NCI-H187 treated with DMSO at 0.1 percent for 48 hours (cell line): ENCODE data around the gene DNM3.

Experiments used
- DNase-seq: peaks from one replicate; lab custom pipeline; 2025; lab: John Stamatoyannopoulos, UW

The DNM3 gene

GRCh38 chr1:171919891-171920887, 78.9 kb downstream of the DNM3 start:
- DNase-seq = no peak

- DNase-seq = no peak
These were observed 81.7 kb downstream of the DNM3 start for GRCh38 chr1:171922999-171923398.

DNA sequence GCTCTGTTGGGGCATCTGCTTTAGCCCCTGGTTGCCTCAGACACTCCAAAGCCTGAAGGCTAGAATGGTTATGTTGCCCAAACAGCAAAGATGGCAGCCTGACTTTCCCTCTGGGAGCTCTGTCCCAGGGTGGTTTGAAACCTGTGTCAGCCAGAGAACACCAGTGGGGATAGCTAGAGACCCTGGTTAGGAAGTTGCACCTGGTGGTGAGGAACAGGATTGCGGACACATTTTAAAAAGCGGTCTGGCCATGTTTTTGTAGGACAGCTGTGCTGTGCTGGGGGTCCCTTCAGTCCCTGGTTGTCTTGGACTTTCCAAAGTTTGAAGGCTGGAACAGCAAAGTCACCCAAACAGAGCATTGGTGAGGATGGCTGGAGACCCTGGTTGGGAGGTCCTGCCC, 87.8 kb downstream of the DNM3 start:
- no peak for DNase-seq

DNA sequence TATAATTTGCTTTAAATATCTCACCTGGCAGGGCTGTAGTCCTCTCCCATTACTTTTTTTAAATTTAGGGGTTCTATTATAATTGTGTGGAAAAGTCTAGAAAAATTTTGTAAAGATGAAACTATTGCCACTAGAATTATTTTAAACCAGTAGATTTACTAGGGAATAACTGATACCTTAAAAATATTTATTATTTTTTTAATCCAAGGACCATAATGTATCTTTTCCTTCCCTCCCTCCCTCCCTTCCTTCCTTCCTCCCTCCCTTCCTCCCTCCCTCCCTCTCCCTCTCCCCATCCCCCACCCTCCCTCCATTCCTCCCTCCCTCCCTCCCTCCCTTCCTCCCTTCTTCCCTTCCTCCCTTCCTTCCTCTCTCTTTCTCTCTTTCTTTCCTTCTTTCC, 90.5 kb downstream of the DNM3 start:
- DNase-seq = no peak

- no peak for DNase-seq
These were observed 93.4 kb downstream of the DNM3 start for GRCh38 chr1:171934664-171935063.

DNA sequence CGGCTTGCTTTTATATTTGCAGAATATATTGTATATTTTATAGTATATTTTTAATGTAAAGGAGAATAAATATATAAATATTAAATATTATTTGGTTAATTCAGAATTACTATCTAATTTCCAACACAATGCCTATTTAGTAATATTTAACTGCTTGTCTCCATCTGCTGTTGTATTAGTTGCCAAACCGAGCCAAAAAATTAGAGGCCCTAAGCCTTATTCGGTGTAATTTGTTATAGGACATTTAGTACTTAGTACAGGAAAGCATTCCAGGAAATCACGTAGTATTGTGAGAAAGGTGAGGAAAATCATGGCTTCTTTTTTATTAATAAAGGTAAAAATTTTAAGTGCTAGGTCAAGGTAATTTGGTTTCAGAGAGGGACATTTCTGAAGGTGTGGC, 93.8 kb downstream of the DNM3 start:
- no peak for DNase-seq

DNA sequence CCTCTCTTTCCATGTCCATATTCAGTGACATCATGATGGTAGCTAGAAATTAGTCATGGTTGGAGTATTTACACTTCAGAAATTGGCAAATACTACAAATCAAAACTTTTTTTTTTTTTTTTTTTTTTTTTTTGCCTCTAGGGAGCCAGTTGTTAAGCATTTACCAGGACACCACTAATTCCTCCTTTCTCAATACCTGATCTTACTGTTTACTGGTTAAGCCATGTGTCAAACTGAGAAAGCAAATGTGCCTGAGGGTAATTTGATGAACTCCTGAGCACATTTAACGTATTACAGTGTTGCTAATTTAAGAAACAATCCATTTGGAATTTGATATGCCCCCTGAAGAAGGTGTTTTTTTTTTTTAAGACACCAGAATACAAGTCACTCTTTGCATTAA, 94.4 kb downstream of the DNM3 start:
- DNase-seq = no peak

DNA sequence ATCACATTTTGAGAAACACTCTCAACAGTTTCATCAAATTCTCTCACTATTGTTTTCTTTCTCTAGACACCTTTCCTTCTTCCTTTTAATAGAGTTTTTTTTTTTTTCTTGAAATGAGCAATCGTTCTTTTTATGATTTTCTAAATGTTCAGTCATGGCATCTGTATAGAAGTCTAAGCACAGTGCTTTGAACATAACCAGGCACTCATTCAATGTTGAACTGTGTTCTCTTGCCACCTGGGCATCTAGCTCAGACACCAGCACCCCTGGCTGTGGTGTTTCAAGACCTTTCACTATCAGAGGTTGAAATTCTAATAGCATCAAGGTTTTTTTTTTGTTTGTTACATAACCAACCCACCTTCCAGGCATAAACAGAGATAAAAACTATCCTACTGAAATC, 96.6 kb downstream of the DNM3 start:
- no peak for DNase-seq

DNA sequence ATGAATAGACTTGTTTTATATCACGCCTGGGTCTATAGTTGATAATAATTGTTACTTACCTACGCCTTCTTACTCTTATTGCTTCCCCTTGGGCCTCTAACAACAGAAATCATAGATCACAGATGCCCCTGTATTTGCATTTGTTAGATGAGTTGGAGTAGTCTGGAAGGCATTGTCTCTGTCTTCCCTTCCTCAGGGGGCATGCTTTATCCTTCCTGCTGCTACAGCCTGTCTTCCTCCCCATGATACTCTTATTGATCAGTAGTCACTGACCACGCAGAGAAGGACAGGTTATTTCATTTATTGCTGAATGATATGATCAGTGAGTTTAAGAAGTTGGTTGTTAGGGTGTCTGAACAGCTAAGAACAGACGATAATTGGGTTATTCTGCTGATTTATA, 98.4 kb downstream of the DNM3 start:
- no peak for DNase-seq

DNA sequence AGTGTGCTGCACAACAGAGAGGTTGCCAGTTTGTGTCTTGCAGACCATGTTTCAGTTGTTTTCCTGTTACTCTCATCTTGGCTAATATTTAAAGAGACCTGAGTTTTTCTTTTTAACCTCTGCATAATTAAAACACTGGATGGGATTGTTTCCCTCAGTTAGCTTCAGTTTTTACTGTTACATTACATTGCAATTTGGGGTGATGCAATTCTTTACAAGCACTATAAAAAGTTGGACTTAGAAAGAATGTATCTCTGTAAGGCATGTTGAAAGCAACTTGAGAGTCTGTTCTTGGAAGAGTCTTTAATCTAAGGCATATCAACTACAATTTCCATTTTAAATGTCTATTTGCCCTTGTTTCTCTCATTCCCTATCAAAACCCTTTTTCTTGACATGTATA, 99.1 kb downstream of the DNM3 start:
- no peak for DNase-seq

DNA sequence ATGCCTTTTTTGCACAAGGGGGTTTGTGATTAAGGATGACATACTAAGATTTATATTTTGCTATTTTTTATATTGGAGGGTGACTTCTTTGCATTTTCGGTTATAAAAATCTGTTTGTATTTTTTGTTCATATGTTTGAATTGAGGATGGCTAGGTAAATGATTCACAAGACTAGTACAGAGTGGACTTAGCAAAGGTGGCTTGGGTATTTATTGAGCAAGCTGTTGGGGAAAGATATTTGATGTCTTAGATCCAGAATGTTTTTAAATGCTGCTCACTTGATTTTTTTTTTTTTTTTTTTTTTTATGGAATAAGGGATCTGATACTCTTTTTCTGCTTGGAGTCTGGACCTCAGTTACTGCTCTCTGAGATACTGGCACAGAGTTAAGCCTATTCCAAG, 100.6 kb downstream of the DNM3 start:
- no peak for DNase-seq

- no peak for DNase-seq
These were observed 102.8 kb downstream of the DNM3 start for GRCh38 chr1:171943973-171944561.

DNA sequence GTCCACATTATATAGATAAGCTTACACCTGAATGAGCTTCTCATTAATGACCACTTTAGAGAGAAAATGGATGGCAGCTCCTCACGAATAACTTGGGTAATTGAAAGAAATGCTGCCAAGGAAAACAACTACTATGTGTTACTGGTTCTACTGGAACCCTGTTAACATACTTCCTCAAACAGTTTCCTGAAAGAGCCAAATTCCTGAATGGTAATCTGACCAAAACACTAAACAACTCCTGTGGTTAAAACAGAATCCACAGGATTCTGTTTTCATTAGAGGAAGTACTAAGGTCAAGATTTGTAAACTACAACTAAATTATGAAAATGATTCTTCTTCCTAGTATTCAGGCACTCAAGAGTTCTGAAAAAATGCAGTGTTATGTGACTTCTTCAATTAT, 107.2 kb downstream of the DNM3 start:
- no peak for DNase-seq

- no peak for DNase-seq
These were observed 108.0 kb downstream of the DNM3 start for GRCh38 chr1:171949316-171949715.

- no peak for DNase-seq
These were observed 112.5 kb downstream of the DNM3 start for GRCh38 chr1:171953835-171954234.

DNA sequence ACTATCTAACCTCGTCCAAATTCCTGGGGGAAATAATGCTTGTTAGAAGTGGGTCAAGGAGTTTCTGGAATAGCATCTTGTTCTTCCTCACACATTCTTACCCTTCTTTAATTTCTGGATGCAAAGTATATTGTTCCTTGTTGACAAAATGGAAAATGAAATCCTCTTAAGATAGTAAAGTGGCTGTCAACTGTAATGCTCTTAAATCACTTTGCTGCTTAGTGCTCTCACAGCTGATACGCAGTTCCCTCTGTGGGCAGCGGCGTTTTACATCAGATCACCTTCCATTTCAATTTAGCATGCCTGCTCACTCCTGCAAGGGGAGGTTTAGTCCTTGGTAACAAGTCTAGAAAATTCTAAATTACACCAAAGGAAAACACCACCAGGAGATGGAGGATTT, 113.1 kb downstream of the DNM3 start:
- peak; percentile 36 for DNase-seq

- DNase-seq = no peak
These were observed 120.6 kb downstream of the DNM3 start for GRCh38 chr1:171961861-171962260.

DNA sequence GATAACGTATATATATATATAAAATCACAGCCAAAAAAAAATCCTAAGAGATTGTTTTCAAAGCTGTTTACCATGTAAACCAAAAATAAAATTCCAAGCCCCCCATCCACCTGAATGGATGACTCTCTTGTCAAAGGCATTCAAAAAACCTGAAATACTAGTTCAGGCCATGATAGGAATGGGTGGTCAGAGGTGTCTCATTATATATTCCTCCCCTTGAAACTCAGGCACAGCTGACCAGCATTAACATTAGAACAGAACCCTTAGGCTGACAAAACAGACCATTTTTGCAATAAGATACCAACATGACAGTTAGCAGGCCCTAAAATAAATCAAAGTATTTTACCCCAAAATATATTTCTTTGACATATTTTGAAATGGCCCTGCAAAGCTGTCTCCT, 122.5 kb downstream of the DNM3 start:
- DNase-seq = no peak

GRCh38 chr1:171965777-171966176, 124.5 kb downstream of the DNM3 start:
- DNase-seq = no peak

GRCh38 chr1:171966426-171967220, 125.3 kb downstream of the DNM3 start:
- DNase-seq = no peak

DNA sequence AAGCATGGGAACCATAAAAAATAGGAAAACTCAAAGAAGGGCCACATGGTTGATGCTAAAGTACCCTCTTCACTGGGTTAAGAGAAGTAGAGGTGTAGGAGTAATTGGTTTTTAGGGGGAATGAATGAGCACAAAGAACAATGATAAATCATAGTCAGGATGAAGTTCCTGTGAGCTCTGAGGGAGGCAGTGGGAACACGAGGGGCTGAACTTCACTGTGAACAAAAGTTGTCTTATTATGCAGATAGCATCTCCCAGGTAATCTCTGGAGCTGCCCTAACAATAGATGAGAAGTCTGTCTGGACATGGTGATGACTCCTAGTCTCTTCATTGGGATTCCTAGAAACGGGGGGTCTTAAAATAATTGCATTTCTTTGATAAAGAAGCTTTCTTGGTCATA, 127.9 kb downstream of the DNM3 start:
- DNase-seq = peak; percentile 45

- DNase-seq = no peak
These were observed 128.5 kb downstream of the DNM3 start for GRCh38 chr1:171969813-171970212.

- no peak for DNase-seq
These were observed 131.5 kb downstream of the DNM3 start for GRCh38 chr1:171972846-171973245.
